GM13977 (cell line): ENCODE measurements around the gene PDS5B.
"Not testable (repeated sequence)": the region's sequence is repeated elsewhere in the genome, so short reads cannot be mapped to it uniquely, and the experiment has no call there.

Experiments
- DNase-seq: peaks from one replicate; pipeline ENCODE4 v3.0.0; 2012; ENCODE audit warnings: low spot score
- CTCF ChIP-seq: IDR thresholded peaks from 2 replicates; pipeline ENCODE4 v1.5.1; 2012; ENCODE audit warnings: mild to moderate bottlenecking, control low read depth; ENCODE audit not compliant: insufficient read depth; ENCODE audit errors: extremely low read depth, missing control alignments
- in situ Hi-C: fragments of 300-500 bp; cut with MboI; formaldehyde crosslinking; loops from one replicate; pipeline ENCODE4 v1.12.0; 2022; ENCODE audit warnings: low sequenced_read_pairs, low pct_unique_long_range_greater_than_20kb, mixed read lengths, inconsistent platforms; ENCODE audit not compliant: unreplicated experiment

PDS5B gene

GRCh38 chr13:32545083-32545482 is 41.2 kb upstream of the PDS5B start:
- in situ Hi-C loops = no loop called here
- no peak for DNase-seq
- TF ChIP-seq CTCF = no peak

GRCh38 chr13:32548837-32549236 is 37.4 kb upstream of the PDS5B start:
- in situ Hi-C loops = no loop called here
- no peak for DNase-seq
- TF ChIP-seq CTCF = no peak

- no peak for DNase-seq
- in situ Hi-C loops = no loop called here
- TF ChIP-seq CTCF = no peak
Measured at GRCh38 chr13:32549788-32550187, 36.5 kb upstream of the PDS5B start.

GRCh38 chr13:32553720-32554119 is 32.5 kb upstream of the PDS5B start:
- TF ChIP-seq CTCF = no peak
- no peak for DNase-seq
- in situ Hi-C loops = no loop called here

- in situ Hi-C loops = no loop called here
- DNase-seq = no peak
- TF ChIP-seq CTCF = no peak
Measured at GRCh38 chr13:32555613-32556012, 30.6 kb upstream of the PDS5B start.

- in situ Hi-C loops, DNase-seq: not testable (repeated sequence)
Measured at GRCh38 chr13:32560842-32561241, 25.4 kb upstream of the PDS5B start.

GRCh38 chr13:32575687-32576086 is 10.6 kb upstream of the PDS5B start:
- in situ Hi-C loops = loop anchor here (25.0 kb wide), 2 partner anchors 663 to 1137 kb away; no protein-coding TSS in a partner anchor
- not testable (repeated sequence) for DNase-seq

GRCh38 chr13:32577032-32577431 is 9.2 kb upstream of the PDS5B start:
- in situ Hi-C loops = loop anchor here (25.0 kb wide), 2 partner anchors 665 to 1135 kb away; no protein-coding TSS in a partner anchor

More at GRCh38 chr13:32577032-32577431, 9.2 kb upstream of the PDS5B start:
- DNase-seq = no peak
- no peak for TF ChIP-seq CTCF
